Measurements from ENCODE around the gene MBP. TPM values are rescaled to one million over a fixed set of nuclear protein-coding genes. Genes with fewer than 3 reads are reported as not detected.

MBP gene
- polyA plus RNA-seq, 1 donor from 2014 or later: 89.4 TPM

GRCh38 chr18:77086656-77087392, 45.8 kb downstream of the MBP start:
- H3K27me3 Mint-ChIP-seq: no peaks in the 10 kb centered on the region
- peaks cover 2% of the 10 kb centered on the region for H3K36me3 Mint-ChIP-seq
- peak overlapping the region in 2 of 3 donors; percentile 3 to 80 for H3K27ac Mint-ChIP-seq
- H3K4me1 Mint-ChIP-seq: peaks cover 11 to 39% (median 34%) of the 10 kb centered on the region in 3 donors
- no peaks in the 10 kb centered on the region for H3K9me3 Mint-ChIP-seq
- H3K4me3 Mint-ChIP-seq: no peak overlapping the region

- H3K4me3 Mint-ChIP-seq: no peak overlapping the region
- peaks cover 15 to 41% (median 36%) of the 10 kb centered on the region in 3 donors for H3K4me1 Mint-ChIP-seq
- H3K9me3 Mint-ChIP-seq: no peaks in the 10 kb centered on the region
- H3K27ac Mint-ChIP-seq: peak overlapping the region in 2 of 3 donors; percentile 3 to 31
- H3K27me3 Mint-ChIP-seq: no peaks in the 10 kb centered on the region
- H3K36me3 Mint-ChIP-seq: peaks cover 2% of the 10 kb centered on the region
Measured at GRCh38 chr18:77086034-77086433, 46.5 kb downstream of the MBP start.

- H3K9me3 Mint-ChIP-seq: no peaks in the 10 kb centered on the region
- peak overlapping the region; percentile 23 to 88 (median 84) for H3K27ac Mint-ChIP-seq
- H3K27me3 Mint-ChIP-seq: no peaks in the 10 kb centered on the region
- no peak overlapping the region for H3K4me3 Mint-ChIP-seq
- H3K36me3 Mint-ChIP-seq: peaks cover 2% of the 10 kb centered on the region
- H3K4me1 Mint-ChIP-seq: peaks cover 25 to 43% (median 41%) of the 10 kb centered on the region in 3 donors
Measured at GRCh38 chr18:77084688-77085035, 47.9 kb downstream of the MBP start.

- Mint-ChIP-seq H3K27me3 (no peaks in the 10 kb centered on the region), H3K27ac (peak overlapping the region in 2 of 3 donors; percentile 64 to 80), H3K36me3 (peaks cover 2% of the 10 kb centered on the region), H3K4me3 (no peak overlapping the region), H3K9me3 (no peaks in the 10 kb centered on the region), H3K4me1 (peaks cover 31 to 47% (median 40%) of the 10 kb centered on the region in 3 donors)
Measured at GRCh38 chr18:77082316-77082955, 50.1 kb downstream of the MBP start.

- Mint-ChIP-seq H3K36me3 (peaks cover 2% of the 10 kb centered on the region), H3K27me3 (no peaks in the 10 kb centered on the region), H3K4me1 (peaks cover 31 to 47% (median 41%) of the 10 kb centered on the region in 3 donors), H3K4me3 (peak overlapping the region in 2 of 4 donors; percentile 10 to 42), H3K9me3 (no peaks in the 10 kb centered on the region), H3K27ac (peak overlapping the region; percentile 72 to 94 (median 78))
Measured at GRCh38 chr18:77081390-77081778, 51.2 kb downstream of the MBP start.

- peak overlapping the region; percentile 72 to 94 (median 83) for H3K27ac Mint-ChIP-seq
- peak overlapping the region; percentile 3 to 92 (median 59) for H3K4me3 Mint-ChIP-seq
- no peaks in the 10 kb centered on the region for H3K9me3 Mint-ChIP-seq
- H3K4me1 Mint-ChIP-seq: peaks cover 27 to 51% (median 39%) of the 10 kb centered on the region in 3 donors
- no peaks in the 10 kb centered on the region for H3K27me3 Mint-ChIP-seq
- H3K36me3 Mint-ChIP-seq: no peaks in the 10 kb centered on the region
Measured at GRCh38 chr18:77079954-77080682, 52.5 kb downstream of the MBP start.

GRCh38 chr18:77079088-77079487, 53.5 kb downstream of the MBP start:
- H3K36me3 Mint-ChIP-seq: no peaks in the 10 kb centered on the region
- peaks cover 29 to 45% (median 38%) of the 10 kb centered on the region in 3 donors for H3K4me1 Mint-ChIP-seq
- H3K4me3 Mint-ChIP-seq: peak overlapping the region in 1 of 4 donors; percentile 60
- no peaks in the 10 kb centered on the region for H3K27me3 Mint-ChIP-seq
- no peaks in the 10 kb centered on the region for H3K9me3 Mint-ChIP-seq
- peak overlapping the region in 2 of 3 donors; percentile 31 to 54 for H3K27ac Mint-ChIP-seq

- Mint-ChIP-seq H3K36me3 (peaks cover 2% of the 10 kb centered on the region), H3K27ac (peak overlapping the region in 2 of 3 donors; percentile 54 to 93), H3K27me3 (no peaks in the 10 kb centered on the region), H3K4me3 (peak overlapping the region in 1 of 4 donors; percentile 60), H3K4me1 (peaks cover 34 to 41% (median 39%) of the 10 kb centered on the region in 3 donors), H3K9me3 (no peaks in the 10 kb centered on the region)
Measured at GRCh38 chr18:77078690-77079070, 53.9 kb downstream of the MBP start.

GRCh38 chr18:77077941-77078689, 54.5 kb downstream of the MBP start:
- Mint-ChIP-seq H3K4me3 (peak overlapping the region in 1 of 4 donors; percentile 12), H3K27ac (peak overlapping the region in 2 of 3 donors; percentile 47 to 93), H3K9me3 (no peaks in the 10 kb centered on the region), H3K27me3 (no peaks in the 10 kb centered on the region), H3K36me3 (peaks cover 4% of the 10 kb centered on the region), H3K4me1 (peaks cover 38 to 40% (median 40%) of the 10 kb centered on the region in 3 donors)

GRCh38 chr18:77077401-77077800, 55.2 kb downstream of the MBP start:
- Mint-ChIP-seq H3K4me3 (no peak overlapping the region), H3K4me1 (peaks cover 42 to 43% (median 42%) of the 10 kb centered on the region in 3 donors), H3K27me3 (no peaks in the 10 kb centered on the region), H3K27ac (peak overlapping the region in 1 of 3 donors; percentile 45), H3K9me3 (no peaks in the 10 kb centered on the region), H3K36me3 (peaks cover 4% of the 10 kb centered on the region)

GRCh38 chr18:77076111-77076510, 56.5 kb downstream of the MBP start:
- no peak overlapping the region for H3K27ac Mint-ChIP-seq
- H3K36me3 Mint-ChIP-seq: peaks cover 4% of the 10 kb centered on the region
- no peaks in the 10 kb centered on the region for H3K9me3 Mint-ChIP-seq
- no peaks in the 10 kb centered on the region for H3K27me3 Mint-ChIP-seq
- peaks cover 44 to 47% (median 46%) of the 10 kb centered on the region in 3 donors for H3K4me1 Mint-ChIP-seq
- no peak overlapping the region for H3K4me3 Mint-ChIP-seq

- H3K4me3 Mint-ChIP-seq: no peak overlapping the region
- H3K9me3 Mint-ChIP-seq: no peaks in the 10 kb centered on the region
- H3K4me1 Mint-ChIP-seq: peaks cover 41 to 45% (median 44%) of the 10 kb centered on the region in 3 donors
- peak overlapping the region in 2 of 3 donors; percentile 23 to 39 for H3K27ac Mint-ChIP-seq
- H3K36me3 Mint-ChIP-seq: peaks cover 7% of the 10 kb centered on the region
- H3K27me3 Mint-ChIP-seq: no peaks in the 10 kb centered on the region
Measured at GRCh38 chr18:77074431-77074830, 58.2 kb downstream of the MBP start.

- H3K27me3 Mint-ChIP-seq: no peaks in the 10 kb centered on the region
- peaks cover 8% of the 10 kb centered on the region for H3K36me3 Mint-ChIP-seq
- H3K4me1 Mint-ChIP-seq: peaks cover 46 to 55% (median 52%) of the 10 kb centered on the region in 3 donors
- peak overlapping the region in 2 of 4 donors; percentile 27 to 87 for H3K4me3 Mint-ChIP-seq
- H3K27ac Mint-ChIP-seq: peak overlapping the region; percentile 4 to 85 (median 81)
- no peaks in the 10 kb centered on the region for H3K9me3 Mint-ChIP-seq
Measured at GRCh38 chr18:77073336-77074093, 59.1 kb downstream of the MBP start.

GRCh38 chr18:77072566-77072965, 60.0 kb downstream of the MBP start:
- H3K4me1 Mint-ChIP-seq: peaks cover 52 to 61% (median 54%) of the 10 kb centered on the region in 3 donors
- peaks cover 9% of the 10 kb centered on the region for H3K36me3 Mint-ChIP-seq
- no peak overlapping the region for H3K4me3 Mint-ChIP-seq
- no peaks in the 10 kb centered on the region for H3K27me3 Mint-ChIP-seq
- H3K9me3 Mint-ChIP-seq: no peaks in the 10 kb centered on the region
- H3K27ac Mint-ChIP-seq: peak overlapping the region in 2 of 3 donors; percentile 94 to 98
